CD4-positive, alpha-beta T cell treated with Interleukin-15 for 1 hour (primary cell): ENCODE results near the gene RAB9A.
A peak's percentile ranks its signal among the peaks of the same experiment; 100 is the strongest.
"Not testable (repeated sequence)": the region's sequence is repeated elsewhere in the genome, so short reads cannot be mapped to it uniquely, and the experiment has no call there.

Source experiments
- DNase-seq: peaks from one replicate; pipeline ENCODE4 v3.0.0-alpha.2; 2020

RAB9A gene

DNA sequence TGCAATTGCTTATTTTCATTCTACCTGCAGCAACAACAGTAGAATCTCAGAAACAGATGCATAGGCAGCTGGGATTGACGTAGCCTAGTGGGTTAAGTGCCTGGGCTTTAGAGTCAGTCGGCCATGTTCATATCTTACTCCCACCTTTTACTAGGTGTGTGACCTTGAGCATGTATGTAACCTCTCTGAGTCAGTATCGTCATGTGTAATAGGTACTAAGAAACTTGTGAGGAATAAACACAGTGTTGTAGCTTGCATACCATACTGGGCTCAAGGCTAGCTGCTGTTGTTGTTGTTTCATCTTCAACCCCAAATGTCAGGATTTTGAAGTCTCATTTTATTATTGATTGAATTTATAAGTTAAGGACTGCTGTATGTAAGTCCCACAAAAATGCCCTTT, 14.2 kb downstream of the RAB9A start:
- no peak for DNase-seq

- no peak for DNase-seq
These were observed 14.7 kb downstream of the RAB9A start for GRCh38 chrX:13703589-13703988.

DNA sequence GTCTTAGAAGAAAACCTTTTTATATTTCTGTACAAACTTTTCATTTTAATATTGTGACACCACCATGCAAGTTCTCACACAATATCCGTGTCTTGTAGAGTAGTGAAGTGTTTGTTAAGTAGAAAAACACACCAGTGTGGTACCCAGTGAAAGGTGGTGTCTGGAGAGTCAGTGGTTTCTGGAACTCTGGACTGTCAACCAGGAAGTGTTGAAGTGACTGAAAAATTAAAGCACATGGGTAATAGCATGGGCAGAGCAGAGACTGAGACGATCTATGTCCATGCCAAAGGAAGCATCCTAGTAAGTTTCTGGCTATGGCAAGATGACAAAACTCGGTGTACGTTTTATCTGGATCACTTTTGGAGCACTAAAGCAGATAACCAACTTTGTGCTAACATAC, 22.2 kb downstream of the RAB9A start:
- no peak for DNase-seq

DNA sequence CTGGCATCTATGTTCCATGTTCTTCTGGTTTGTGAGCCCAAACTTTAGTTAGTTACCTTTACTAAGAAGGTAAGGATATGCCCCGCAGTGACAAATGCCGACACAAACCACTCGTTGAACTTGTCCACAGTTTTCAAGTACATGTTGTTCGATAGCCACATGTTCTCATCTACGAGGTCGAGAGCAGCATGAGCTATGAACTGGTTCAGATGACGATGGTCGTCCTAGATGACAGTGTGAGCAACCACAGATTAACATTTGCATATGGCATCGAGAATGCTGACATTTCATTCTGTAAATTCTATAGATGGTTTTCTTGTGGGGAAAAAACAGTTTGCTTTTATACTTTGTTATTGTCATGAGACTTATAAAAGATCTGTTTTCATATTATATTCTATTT, 27.5 kb downstream of the RAB9A start:
- no peak for DNase-seq

GRCh38 chrX:13716905-13717304, 28.0 kb downstream of the RAB9A start:
- peak; percentile 64 for DNase-seq

DNA sequence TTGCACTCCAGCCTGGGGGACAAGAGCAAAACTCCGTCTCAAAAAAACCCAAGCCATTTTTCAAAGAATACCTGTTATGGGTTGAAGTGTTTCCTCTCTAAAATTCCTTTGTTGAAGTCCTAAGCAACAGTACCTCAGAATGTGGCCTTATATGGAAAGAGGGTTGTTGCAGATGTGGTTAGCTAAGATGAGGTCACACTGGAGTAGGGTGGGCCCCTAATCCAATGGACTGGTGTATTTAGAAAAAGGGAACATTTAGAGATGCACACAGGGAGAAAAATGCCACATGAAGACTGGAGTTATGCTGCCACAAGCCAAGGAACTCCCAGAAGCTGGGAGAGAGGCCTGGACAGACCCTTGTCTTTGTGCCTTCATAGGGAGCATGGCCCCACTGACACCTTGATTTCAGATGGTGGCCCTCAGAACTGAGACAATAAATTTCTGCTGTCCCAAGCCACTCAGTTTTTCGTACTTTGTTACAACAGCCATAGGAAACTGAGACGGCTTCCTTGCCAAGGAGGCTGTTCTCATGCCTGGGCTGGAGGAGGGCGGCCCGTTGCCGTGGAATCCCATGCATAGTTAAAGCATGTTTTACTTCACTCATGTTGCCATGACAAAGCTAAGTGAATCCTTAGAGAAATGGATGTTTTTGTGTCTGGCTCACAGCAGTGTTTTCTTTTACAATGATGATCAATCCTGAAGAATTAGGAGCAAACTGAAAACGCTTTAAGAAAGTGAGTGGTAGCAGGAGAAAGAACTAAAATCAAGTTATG, 29.0 kb downstream of the RAB9A start:
- no peak for DNase-seq

DNA sequence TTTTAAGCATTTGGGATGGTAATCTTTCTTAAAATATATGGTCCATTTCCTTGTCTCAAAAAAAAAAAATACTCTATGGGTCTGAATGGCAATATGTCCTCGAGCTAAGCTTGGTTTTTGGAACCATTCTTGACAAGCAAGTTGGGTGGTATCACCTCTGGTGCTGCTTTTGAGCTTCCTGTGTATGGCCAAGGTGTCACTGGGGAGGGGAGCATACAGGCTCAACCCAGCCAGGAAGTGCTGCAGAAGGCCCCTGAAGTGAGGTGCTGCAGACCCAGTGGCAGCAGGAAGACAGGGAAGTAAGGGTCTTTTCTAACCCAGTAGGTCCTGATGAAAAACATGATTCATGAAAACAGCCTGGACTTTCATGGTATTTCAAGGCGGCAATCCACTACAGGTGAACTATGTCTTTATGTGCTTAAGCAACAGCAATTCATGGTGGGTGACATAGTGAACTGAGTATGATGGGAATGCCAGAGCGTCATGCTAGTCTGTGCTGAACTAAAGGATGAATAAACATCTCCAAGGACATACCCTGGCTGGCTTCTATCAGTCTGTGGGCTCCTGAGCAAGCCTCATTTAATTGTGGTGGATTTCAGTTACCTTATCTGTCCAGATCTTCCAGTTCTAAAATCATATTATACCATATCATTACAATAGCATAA, 30.4 kb downstream of the RAB9A start:
- peak; percentile 38 for DNase-seq

- no peak for DNase-seq
These were observed 32.4 kb downstream of the RAB9A start for GRCh38 chrX:13721371-13721770.

DNA sequence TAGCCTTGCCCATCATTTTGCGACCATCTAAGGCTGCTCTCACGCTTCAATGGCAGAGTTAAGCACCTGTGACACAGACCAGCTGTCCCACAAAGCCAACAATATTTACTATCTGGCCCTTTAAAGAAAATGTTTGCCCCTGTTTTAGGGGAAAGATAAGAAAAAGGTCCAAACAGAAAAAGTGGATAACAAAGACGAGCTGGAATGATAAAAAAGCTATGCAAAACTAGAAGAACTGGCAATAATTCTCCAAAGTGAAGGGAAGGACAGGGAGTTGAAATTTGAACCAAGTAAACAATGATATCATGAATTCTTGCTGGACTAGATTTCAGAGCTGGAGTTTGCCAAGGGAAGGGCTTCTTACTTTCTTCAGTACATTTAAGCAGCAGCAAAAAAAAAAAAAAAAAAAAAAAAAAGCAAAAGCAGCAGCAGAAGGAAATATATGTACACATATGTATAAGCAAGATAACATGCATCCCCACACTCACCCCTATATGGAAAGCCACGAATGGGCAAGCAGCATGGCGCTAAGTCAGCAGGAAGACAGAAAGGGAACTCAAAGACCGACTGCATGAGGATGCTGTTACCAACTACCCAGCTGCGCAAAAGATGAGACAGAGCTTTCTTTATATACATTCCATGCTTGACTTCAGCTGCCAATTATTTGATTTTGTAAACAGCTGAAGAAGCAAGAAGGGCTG, 33.0 kb downstream of the RAB9A start:
- no peak for DNase-seq

DNA sequence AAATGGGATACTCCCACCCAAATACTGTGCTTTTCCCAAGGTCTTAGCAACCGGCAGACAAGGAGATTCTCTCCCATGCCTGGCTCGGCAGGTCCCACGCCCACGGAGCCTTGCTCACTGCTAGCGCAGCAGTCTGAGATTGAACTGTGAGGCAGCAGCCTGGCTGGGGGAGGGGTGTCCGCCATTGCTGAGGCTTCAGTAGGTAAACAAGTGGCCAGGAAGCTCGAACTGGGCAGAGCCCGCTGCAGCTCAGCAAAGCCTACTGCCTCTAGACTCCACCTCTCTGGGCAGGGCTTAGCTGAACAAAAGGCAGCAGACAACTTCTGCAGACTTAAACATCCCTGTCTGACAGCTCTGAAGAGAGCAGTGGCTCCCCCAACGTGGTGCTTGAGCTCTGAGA, 36.0 kb downstream of the RAB9A start:
- DNase-seq, result peak; percentile 63

DNA sequence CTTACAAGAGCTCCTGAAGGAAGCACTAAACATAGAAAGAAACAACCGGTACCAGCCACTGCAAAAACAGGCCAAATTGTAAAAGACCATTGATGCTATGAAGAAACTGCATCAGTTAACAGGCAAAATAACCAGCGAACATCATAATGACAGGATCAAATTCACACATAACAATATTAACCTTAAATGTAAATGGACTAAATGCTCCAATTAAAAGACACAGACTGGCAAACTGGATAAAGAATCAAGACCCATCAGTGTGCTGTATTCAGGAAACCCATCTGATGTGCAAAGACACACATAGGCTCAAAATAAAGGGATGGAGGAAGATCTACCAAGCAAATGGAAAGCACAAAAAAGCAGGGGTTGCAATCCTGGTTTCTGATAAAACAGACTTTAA, 37.7 kb downstream of the RAB9A start:
- DNase-seq, result not testable (repeated sequence)

DNA sequence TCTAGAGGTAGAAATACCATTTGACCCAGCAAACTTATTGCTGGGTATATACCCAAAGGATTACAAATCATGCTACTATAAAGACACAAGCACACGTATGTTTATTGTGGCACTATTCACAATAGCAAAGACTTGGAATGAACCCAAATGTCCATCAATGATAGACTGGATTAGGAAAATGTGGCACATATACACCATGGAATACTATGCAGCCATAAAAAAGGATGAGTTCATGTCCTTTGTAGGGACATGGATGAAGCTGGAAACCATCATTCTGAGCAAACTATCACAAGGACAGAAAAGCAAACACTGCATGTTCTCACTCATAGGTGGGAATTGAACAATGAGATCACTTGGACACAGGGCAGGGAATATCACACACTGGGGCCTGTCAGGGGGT, 41.6 kb downstream of the RAB9A start:
- DNase-seq, result not testable (repeated sequence)

- DNase-seq, result no peak
These were observed 43.5 kb downstream of the RAB9A start for GRCh38 chrX:13732246-13733067.

DNA sequence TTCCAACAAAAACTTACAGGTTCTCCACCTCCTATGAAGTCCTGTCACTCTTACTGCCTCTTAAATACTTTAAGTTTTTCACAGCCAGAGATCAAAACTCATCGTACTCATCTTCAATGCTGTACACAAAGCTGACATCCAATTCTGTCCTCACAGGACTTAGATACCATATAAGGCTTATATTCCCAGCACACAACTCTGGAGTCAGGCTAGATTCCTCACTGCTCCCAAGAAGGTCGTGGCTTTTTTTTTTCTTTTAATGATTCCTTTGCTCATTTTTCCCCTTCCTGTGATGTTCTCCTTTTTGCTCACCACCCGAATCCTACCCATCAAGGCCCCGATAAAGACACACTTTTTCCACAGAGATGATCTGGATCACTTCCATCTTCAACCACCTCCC, 44.6 kb downstream of the RAB9A start:
- no peak for DNase-seq

GRCh38 chrX:13734278-13735172, 45.6 kb downstream of the RAB9A start, which contains the start of the genes OFD1 and TRAPPC2:
Gene OFD1, plus strand, starts transcription at chrX:13734748. Its CDS starts 324 bp downstream, at chrX:13735072.
Gene TRAPPC2, minus strand, starts transcription at chrX:13734620. Its CDS starts 14,657 bp downstream, at chrX:13719963.
- peak; percentile 96 for DNase-seq

GRCh38 chrX:13741695-13742094, 52.8 kb downstream of the RAB9A start:
- no peak for DNase-seq

DNA sequence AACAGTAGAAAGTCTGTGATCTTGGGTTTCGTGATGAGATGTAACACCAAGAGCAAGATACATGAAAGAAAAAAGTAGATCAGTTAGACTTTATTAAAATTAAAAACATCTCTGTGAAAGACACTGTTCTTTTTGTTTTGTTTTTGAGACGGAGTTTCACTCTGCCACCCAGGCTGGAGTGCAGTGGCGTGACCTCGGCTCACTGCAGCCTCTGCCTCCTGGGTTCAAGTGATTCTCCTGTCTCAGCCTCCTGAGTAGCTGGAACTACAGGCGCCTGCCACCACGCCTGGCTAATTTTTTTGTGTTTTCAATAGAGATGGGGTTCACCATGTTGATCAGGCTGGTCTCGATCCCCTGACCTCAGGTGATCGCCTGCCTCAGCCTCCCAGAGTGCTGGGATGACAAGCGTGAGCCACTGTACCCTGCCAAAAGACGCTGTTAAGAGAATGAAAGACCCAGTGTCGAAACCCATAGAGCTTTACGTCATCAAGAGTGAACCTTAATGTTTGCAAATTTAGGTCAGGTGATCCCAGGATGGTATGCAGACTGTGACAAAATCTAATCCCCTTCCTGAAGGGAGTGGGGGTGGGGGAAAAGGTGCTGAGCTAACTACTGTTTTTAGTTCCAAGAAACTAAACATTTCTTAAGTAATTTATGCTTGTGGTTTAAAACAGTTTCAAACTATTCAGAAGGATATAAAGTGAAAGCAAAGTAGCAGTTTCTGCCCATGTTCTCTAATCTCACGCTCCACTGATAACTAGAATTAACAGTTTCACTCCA, 53.7 kb downstream of the RAB9A start:
- peak; percentile 66 for DNase-seq

GRCh38 chrX:13747836-13748235, 58.9 kb downstream of the RAB9A start:
- peak; percentile 37 for DNase-seq

DNA sequence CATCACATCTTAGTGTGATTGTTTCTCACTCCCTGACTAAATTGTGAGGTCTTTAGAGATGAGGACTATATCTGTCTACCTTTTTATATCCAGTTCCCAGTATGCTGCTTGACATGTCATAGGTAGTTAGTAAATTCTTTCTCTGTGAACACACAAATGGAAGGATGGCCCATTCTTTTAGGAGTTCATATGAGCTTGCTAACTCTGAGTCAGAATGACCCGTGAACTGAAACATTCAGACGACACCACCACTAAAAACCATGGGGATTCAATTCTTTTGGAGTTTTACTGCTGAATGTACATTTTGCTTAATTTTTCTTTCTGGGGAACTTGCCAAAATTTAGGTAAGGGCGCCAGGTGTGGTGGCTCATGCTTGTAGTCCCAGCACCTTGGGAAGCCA, 59.6 kb downstream of the RAB9A start:
- DNase-seq, result no peak

DNA sequence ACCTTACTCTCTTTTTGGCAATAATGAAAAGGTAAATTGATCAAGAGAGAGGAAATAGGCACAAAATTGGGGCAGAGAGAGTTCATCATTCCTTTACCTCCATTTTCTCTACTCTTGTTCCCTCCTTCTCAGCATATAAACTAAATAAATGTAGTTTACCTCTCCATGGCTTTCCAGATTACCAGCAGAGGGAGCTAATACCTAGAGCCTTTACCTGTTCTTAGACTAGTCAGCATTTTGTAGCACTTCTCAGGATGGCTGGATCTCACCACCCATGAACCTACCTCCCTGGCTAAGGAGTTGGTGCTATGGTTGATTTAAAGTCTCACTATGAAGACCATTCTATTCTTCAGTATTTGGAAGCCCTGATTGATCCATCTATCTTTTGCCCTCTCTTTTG, 61.3 kb downstream of the RAB9A start:
- no peak for DNase-seq

GRCh38 chrX:13750812-13751211, 61.9 kb downstream of the RAB9A start:
- DNase-seq, result no peak
